Suppressor macrophage treated with lipopolysaccharide for 4 hours (primary cell): Measurements from ENCODE around the gene TNFRSF8.

Source experiments
- DNase-seq: peaks from one replicate; pipeline ENCODE4 v3.0.0-alpha.2; 2020

Gene TNFRSF8

GRCh38 chr1:12123172-12123571 is 60.1 kb downstream of the TNFRSF8 start:
- DNase-seq: no peak

GRCh38 chr1:12124693-12125421 is 61.8 kb downstream of the TNFRSF8 start:
- DNase-seq: peak; percentile 85

GRCh38 chr1:12125422-12126355 is 62.6 kb downstream of the TNFRSF8 start:
- peak; percentile 58 for DNase-seq

- DNase-seq: no peak
These were observed 63.7 kb downstream of the TNFRSF8 start for GRCh38 chr1:12126781-12127180.

- no peak for DNase-seq
These were observed 64.2 kb downstream of the TNFRSF8 start for GRCh38 chr1:12127206-12127810.

- DNase-seq: no peak
These were observed 65.0 kb downstream of the TNFRSF8 start for GRCh38 chr1:12128120-12128519.

- no peak for DNase-seq
These were observed 66.5 kb downstream of the TNFRSF8 start for GRCh38 chr1:12129624-12130023.

GRCh38 chr1:12130466-12131130 is 67.5 kb downstream of the TNFRSF8 start:
- no peak for DNase-seq

- DNase-seq: peak; percentile 80
These were observed 69.0 kb downstream of the TNFRSF8 start for GRCh38 chr1:12132078-12132477.

- DNase-seq: no peak
These were observed 71.6 kb downstream of the TNFRSF8 start for GRCh38 chr1:12134716-12135115.

- no peak for DNase-seq
These were observed 72.5 kb downstream of the TNFRSF8 start for GRCh38 chr1:12135612-12136011.

- DNase-seq: peak; percentile 46
These were observed 74.0 kb downstream of the TNFRSF8 start for GRCh38 chr1:12136916-12137610.

- no peak for DNase-seq
These were observed 75.4 kb downstream of the TNFRSF8 start for GRCh38 chr1:12138196-12139168.

GRCh38 chr1:12140016-12140415 is 76.9 kb downstream of the TNFRSF8 start:
- no peak for DNase-seq

GRCh38 chr1:12140515-12141162 is 77.5 kb downstream of the TNFRSF8 start:
- no peak for DNase-seq

- no peak for DNase-seq
These were observed 78.2 kb downstream of the TNFRSF8 start for GRCh38 chr1:12141163-12141850.

GRCh38 chr1:12142141-12142823 is 79.2 kb downstream of the TNFRSF8 start:
- DNase-seq: no peak

- DNase-seq: peak; percentile 60
These were observed 80.0 kb downstream of the TNFRSF8 start for GRCh38 chr1:12142891-12143630.
